IMR-90 (cell line): ENCODE measurements around the gene GMPR. TPM values are rescaled to one million over a fixed set of nuclear protein-coding genes. Genes with fewer than 3 reads are reported as not detected.

Source experiments
- ATAC-seq: fragments of 200-7000 bp; cut with Tn5 transposase; 2 replicates; pipeline ENCODE4 v1.9.1; 2020; ENCODE audit warnings: low read depth, mild to moderate bottlenecking, moderate library complexity
- BruUV-seq: library from RNA; stranded (reverse); fragments of 400-500 nt; replicated peaks from 2 replicates; lab custom pipeline; 2021; lab: Mats Ljungman, UMichigan
- CTCF ChIA-PET: fragments of 300-600 bp; formaldehyde crosslinking; extraction: SDS; loops from one replicate; lab custom pipeline; 2021; ENCODE audit warnings: antibody characterized with exemption; lab: Yijun Ruan, JAX
- POLR2A ChIA-PET: fragments of 300-600 bp; sonication (Branson Sonifier 250); formaldehyde crosslinking; loops from one replicate; lab custom pipeline; 2022; ENCODE audit warnings: antibody characterized with exemption; ENCODE audit not compliant: unreplicated experiment; lab: Charles Lee
- DNase-seq: peaks from one replicate; pipeline ENCODE4 v3.0.0; 2013
- H2AFZ ChIP-seq: replicated peaks from 2 replicates; pipeline ENCODE3; 2013; ENCODE audit warnings: low read length, mild to moderate bottlenecking; ENCODE audit not compliant: poor library complexity
- H2AK5ac ChIP-seq: 2 replicates; pipeline ENCODE4 v1.6.1; 2013; ENCODE audit warnings: low read depth, low read length, inconsistent platforms
- H2AK9ac ChIP-seq: replicated peaks from 2 replicates; pipeline ENCODE3; 2013; ENCODE audit warnings: mild to moderate bottlenecking, low read depth, low read length, moderate library complexity; ENCODE audit not compliant: poor library complexity
- H2BK120ac ChIP-seq: 2 replicates; pipeline ENCODE4 v1.6.1; 2013; ENCODE audit warnings: low read depth, low read length, inconsistent platforms
- H2BK15ac ChIP-seq: 3 replicates; pipeline ENCODE4 v1.6.1; 2013; ENCODE audit warnings: low read depth, low read length, inconsistent platforms
- H2BK20ac ChIP-seq: 2 replicates; pipeline ENCODE4 v1.6.1; 2013; ENCODE audit warnings: low read depth, mild to moderate bottlenecking, inconsistent platforms, low read length, moderate library complexity
- H2BK5ac ChIP-seq: 2 replicates; pipeline ENCODE4 v1.6.1; 2013; ENCODE audit warnings: mild to moderate bottlenecking, low read depth, low read length, inconsistent platforms; ENCODE audit not compliant: poor library complexity, severe bottlenecking
- H3K14ac ChIP-seq: replicated peaks from 2 replicates; pipeline ENCODE4 v1.6.1; 2013; ENCODE audit warnings: low read depth, low read length, inconsistent platforms
- H3K18ac ChIP-seq: 2 replicates; pipeline ENCODE4 v1.6.1; 2013; ENCODE audit warnings: low read depth, low read length, control low read depth
- H3K23ac ChIP-seq: 2 replicates; pipeline ENCODE4 v1.6.1; 2013; ENCODE audit warnings: low read depth, low read length, inconsistent platforms
- H3K27ac ChIP-seq: 2 replicates; pipeline ENCODE4 v1.5.1; 2013; ENCODE audit warnings: mild to moderate bottlenecking, control low read depth, low read length; ENCODE audit not compliant: insufficient read depth
- H3K27me3 ChIP-seq: 2 replicates; pipeline ENCODE4 v1.6.1; 2013; ENCODE audit warnings: low read length; ENCODE audit not compliant: control insufficient read depth, insufficient read depth
- H3K36me3 ChIP-seq: 2 replicates; pipeline ENCODE4 v1.6.1; 2013; ENCODE audit warnings: low read length, mixed read lengths; ENCODE audit not compliant: control insufficient read depth, insufficient read depth
- H3K4ac ChIP-seq: 2 replicates; pipeline ENCODE4 v1.6.1; 2013; ENCODE audit warnings: low read depth, low read length, inconsistent platforms
- H3K4me1 ChIP-seq: 2 replicates; pipeline ENCODE4 v1.6.1; 2013; ENCODE audit warnings: low read length, mixed read lengths; ENCODE audit not compliant: control insufficient read depth, insufficient read depth
- H3K4me2 ChIP-seq: 2 replicates; pipeline ENCODE4 v1.6.1; 2013; ENCODE audit warnings: low read depth, mild to moderate bottlenecking, control low read depth, low read length, moderate library complexity
- H3K4me3 ChIP-seq: 2 replicates; pipeline ENCODE4 v1.5.1; 2013; ENCODE audit warnings: low read depth, mild to moderate bottlenecking, control low read depth, low read length, moderate library complexity; ENCODE audit not compliant: insufficient read depth
- H3K56ac ChIP-seq: 2 replicates; pipeline ENCODE4 v1.6.1; 2013; ENCODE audit warnings: low read length, inconsistent platforms; ENCODE audit not compliant: insufficient read depth; ENCODE audit errors: extremely low read depth
- H3K79me1 ChIP-seq, 2 experiments: 2 replicates each; pipeline ENCODE4 v1.6.1; 2013; ENCODE audit warnings: low read length in 2 of 2, inconsistent platforms in 1 of 2, low read depth in 1 of 2
- H3K9ac ChIP-seq: 2 replicates; pipeline ENCODE4 v1.6.1; 2013; ENCODE audit warnings: low read depth, low read length, control low read depth
- H3K9me1 ChIP-seq: 2 replicates; pipeline ENCODE4 v1.6.1; 2013; ENCODE audit warnings: low read length, inconsistent platforms; ENCODE audit not compliant: insufficient read depth
- H3K9me3 ChIP-seq: 2 replicates; pipeline ENCODE4 v1.6.1; 2013; ENCODE audit warnings: low read length; ENCODE audit not compliant: control insufficient read depth, insufficient read depth
- H4K20me1 ChIP-seq: 2 replicates; pipeline ENCODE4 v1.6.1; 2013; ENCODE audit warnings: low read length, inconsistent platforms; ENCODE audit not compliant: insufficient read depth
- H4K5ac ChIP-seq: 2 replicates; pipeline ENCODE4 v1.6.1; 2013; ENCODE audit warnings: mild to moderate bottlenecking, low read depth, low read length, control low read depth
- H4K8ac ChIP-seq, 2 experiments: 2 replicates each; pipeline ENCODE4 v1.6.1; 2013; ENCODE audit warnings: low read depth in 2 of 2, low read length in 2 of 2, control low read depth in 1 of 2, inconsistent platforms in 1 of 2
- H4K91ac ChIP-seq: 2 replicates; pipeline ENCODE4 v1.6.1; 2013; ENCODE audit warnings: low read depth, low read length, inconsistent platforms; ENCODE audit not compliant: insufficient read depth
- BHLHE40 ChIP-seq: fragments of 150-350 bp; IDR thresholded peaks from 2 replicates; pipeline ENCODE4 v1.6.1; 2016; ENCODE audit warnings: mild to moderate bottlenecking, low read depth, low read length
- CEBPB ChIP-seq: IDR thresholded peaks from 2 replicates; pipeline ENCODE4 v1.6.1; 2012; ENCODE audit warnings: low read depth, low read length, improper control_type of control experiment
- CHD1 ChIP-seq: IDR thresholded peaks from 2 replicates; pipeline ENCODE4 v1.6.1; 2012; ENCODE audit warnings: low read depth, low read length, improper control_type of control experiment
- FOS ChIP-seq: fragments of 150-350 bp; IDR thresholded peaks from 2 replicates; pipeline ENCODE4 v1.6.1; 2016; ENCODE audit warnings: low read depth, low read length
- MAFK ChIP-seq: IDR thresholded peaks from 2 replicates; pipeline ENCODE4 v1.6.1; 2012; ENCODE audit warnings: low read depth, low read length, improper control_type of control experiment
- MAZ ChIP-seq: IDR thresholded peaks from 2 replicates; pipeline ENCODE4 v1.6.1; 2012; ENCODE audit warnings: low read depth, mild to moderate bottlenecking, low read length, improper control_type of control experiment, moderate library complexity, borderline replicate concordance
- MXI1 ChIP-seq: IDR thresholded peaks from 2 replicates; pipeline ENCODE4 v1.6.1; 2012; ENCODE audit warnings: low read depth, mild to moderate bottlenecking, low read length, moderate library complexity, borderline replicate concordance
- NFE2L2 ChIP-seq: fragments of 150-350 bp; IDR thresholded peaks from 2 replicates; pipeline ENCODE4 v1.6.1; 2016; ENCODE audit warnings: low read depth, mild to moderate bottlenecking, low read length
- POLR2A ChIP-seq: IDR thresholded peaks from 2 replicates; pipeline ENCODE4 v1.6.1; 2012; ENCODE audit warnings: mild to moderate bottlenecking, low read depth, low read length
- RAD21 ChIP-seq: IDR thresholded peaks from 2 replicates; pipeline ENCODE4 v1.6.1; 2012; ENCODE audit warnings: low read length, improper control_type of control experiment
- RCOR1 ChIP-seq: IDR thresholded peaks from 2 replicates; pipeline ENCODE4 v1.6.1; 2012; ENCODE audit warnings: mild to moderate bottlenecking, low read length, improper control_type of control experiment; ENCODE audit not compliant: insufficient replicate concordance
- RFX5 ChIP-seq: IDR thresholded peaks from 2 replicates; pipeline ENCODE4 v1.8.0; 2012; ENCODE audit warnings: low read depth, mild to moderate bottlenecking, low read length, moderate library complexity
- SMC3 ChIP-seq: fragments of 150-350 bp; IDR thresholded peaks from 2 replicates; pipeline ENCODE4 v1.6.1; 2016; ENCODE audit warnings: low read depth, mild to moderate bottlenecking, antibody characterized with exemption, low read length, moderate library complexity
- WGBS, 2 experiments: methylation state at CpG; one replicate each; pipeline versions ENCODE4 v1.1.5 to v1.1.7; 2013; ENCODE audit warnings: missing lambda C conversion rate in 2 of 2; ENCODE audit not compliant: insufficient read length in 1 of 2; ENCODE audit errors: extremely low coverage in 2 of 2; 5-methylcytosine and 5-hydroxymethylcytosine counted together
- dilution Hi-C: fragments of 300-500 bp; cut with HindIII; formaldehyde crosslinking; loops from one replicate; pipeline ENCODE4 v1.14.3; 2018; ENCODE audit warnings: low sequenced_read_pairs; ENCODE audit not compliant: unreplicated experiment
- in situ Hi-C: fragments of 300-500 bp; cut with MboI; formaldehyde crosslinking; loops from 3 replicates; pipeline ENCODE4 v1.14.3; 2019; ENCODE audit warnings: low sequenced_read_pairs, inconsistent platforms, mixed read lengths
- intact Hi-C: fragments of 100-400 bp; cut with micrococcal nuclease; formaldehyde crosslinking; loops from 2 replicates; pipeline ENCODE4 v1.10.0; 2022
- polyA plus RNA-seq, 3 experiments: library from polyadenylated mRNA; depleted of rRNA; stranded (reverse); fragments of >200 nt; gene quantifications; 2 replicates each; pipeline ENCODE4 v1.2.3, GENCODE V29; 2012; ENCODE audit warnings: low replicate concordance in 1 of 3
- total RNA-seq: library from RNA; depleted of rRNA; stranded (reverse); fragments of >200 nt; gene quantifications from 2 replicates; pipeline ENCODE4 v1.2.3, GENCODE V29; 2012
- TF ChIP-seq, protein P1 (sequence below): fragments of 150-350 bp; IDR thresholded peaks from 2 replicates; pipeline ENCODE4 v1.6.1; 2017; ENCODE audit warnings: mild to moderate bottlenecking, antibody characterized with exemption, low read length, low read depth
- TF ChIP-seq, protein P2 (sequence below): fragments of 150-350 bp; IDR thresholded peaks from 2 replicates; pipeline ENCODE4 v1.6.1; 2016; ENCODE audit warnings: low read depth, mild to moderate bottlenecking, low read length, moderate library complexity, borderline replicate concordance
- TF ChIP-seq, protein P3 (sequence below): conservative IDR thresholded peaks from 2 replicates; pipeline ENCODE4 v1.5.1; 2012; ENCODE audit warnings: mild to moderate bottlenecking, low read depth, low read length, improper control_type of control experiment

The GMPR gene
- total and polyA plus RNA-seq, 2 of the 4 experiments (the other 2 are of a cell fraction): 6.3 to 8.6 TPM

DNA sequence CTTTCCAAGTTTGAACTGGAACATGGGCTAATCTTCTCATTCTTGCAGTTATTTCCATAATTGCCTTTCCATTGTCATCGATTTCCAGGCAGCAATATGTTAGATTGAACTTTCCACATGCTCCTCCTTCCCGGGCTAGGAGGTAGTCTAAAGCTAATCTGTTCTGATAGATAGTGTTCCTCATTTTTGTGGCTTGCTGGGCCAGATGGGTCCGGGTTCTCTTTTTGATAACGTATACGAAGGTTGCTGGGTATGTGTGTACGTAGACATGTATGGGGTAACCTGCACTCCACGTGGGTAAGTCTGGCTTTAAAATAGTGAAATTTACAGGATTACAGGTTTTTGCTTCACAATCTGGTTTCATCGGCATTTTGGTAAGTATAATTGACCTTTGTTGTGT, 14.0 kb upstream of the GMPR start:
- dilution Hi-C loops (no loop called here), in situ Hi-C loops (no loop called here), intact Hi-C loops (no loop called here)
- no peak for DNase-seq
- Histone ChIP-seq H3K27ac (no peak overlapping the region), H3K36me3 (no peaks in the 10 kb centered on the region), H4K8ac (no peak overlapping the region), H3K56ac (no peak overlapping the region), H3K23ac (no peak overlapping the region), H2BK20ac (no peak overlapping the region), H3K9me1 (no peaks in the 10 kb centered on the region), H2BK15ac (no peak overlapping the region), H4K20me1 (no peaks in the 10 kb centered on the region), H3K9ac (no peak overlapping the region), H3K79me1 (no peaks in the 10 kb centered on the region), H2AFZ (no peak overlapping the region), H3K4me1 (no peaks in the 10 kb centered on the region), H3K9me3 (no peaks in the 10 kb centered on the region), H2AK9ac (no peak overlapping the region), H3K18ac (no peak overlapping the region), H2AK5ac (no peak overlapping the region), H2BK120ac (no peak overlapping the region), H3K4ac (no peak overlapping the region), H4K5ac (no peak overlapping the region), H2BK5ac (no peak overlapping the region), H3K4me2 (no peak overlapping the region), H3K4me3 (no peak overlapping the region), H3K27me3 (peaks cover 5% of the 10 kb centered on the region), H4K91ac (no peak overlapping the region), H3K14ac (no peak overlapping the region)
- TF ChIP-seq, protein P1, sequence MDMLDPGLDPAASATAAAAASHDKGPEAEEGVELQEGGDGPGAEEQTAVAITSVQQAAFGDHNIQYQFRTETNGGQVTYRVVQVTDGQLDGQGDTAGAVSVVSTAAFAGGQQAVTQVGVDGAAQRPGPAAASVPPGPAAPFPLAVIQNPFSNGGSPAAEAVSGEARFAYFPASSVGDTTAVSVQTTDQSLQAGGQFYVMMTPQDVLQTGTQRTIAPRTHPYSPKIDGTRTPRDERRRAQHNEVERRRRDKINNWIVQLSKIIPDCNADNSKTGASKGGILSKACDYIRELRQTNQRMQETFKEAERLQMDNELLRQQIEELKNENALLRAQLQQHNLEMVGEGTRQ: no peak
- no peak for TF ChIP-seq MAFK
- TF ChIP-seq MAZ: no peak
- no peak for TF ChIP-seq FOS
- no peak for TF ChIP-seq CHD1
- TF ChIP-seq, protein P2, sequence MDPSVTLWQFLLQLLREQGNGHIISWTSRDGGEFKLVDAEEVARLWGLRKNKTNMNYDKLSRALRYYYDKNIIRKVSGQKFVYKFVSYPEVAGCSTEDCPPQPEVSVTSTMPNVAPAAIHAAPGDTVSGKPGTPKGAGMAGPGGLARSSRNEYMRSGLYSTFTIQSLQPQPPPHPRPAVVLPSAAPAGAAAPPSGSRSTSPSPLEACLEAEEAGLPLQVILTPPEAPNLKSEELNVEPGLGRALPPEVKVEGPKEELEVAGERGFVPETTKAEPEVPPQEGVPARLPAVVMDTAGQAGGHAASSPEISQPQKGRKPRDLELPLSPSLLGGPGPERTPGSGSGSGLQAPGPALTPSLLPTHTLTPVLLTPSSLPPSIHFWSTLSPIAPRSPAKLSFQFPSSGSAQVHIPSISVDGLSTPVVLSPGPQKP: no peak
- TF ChIP-seq NFE2L2: no peak
- TF ChIP-seq MXI1: no peak
- TF ChIP-seq RAD21: no peak
- no peak for TF ChIP-seq CEBPB
- no peak for TF ChIP-seq SMC3
- TF ChIP-seq RFX5: no peak
- TF ChIP-seq, protein P3, sequence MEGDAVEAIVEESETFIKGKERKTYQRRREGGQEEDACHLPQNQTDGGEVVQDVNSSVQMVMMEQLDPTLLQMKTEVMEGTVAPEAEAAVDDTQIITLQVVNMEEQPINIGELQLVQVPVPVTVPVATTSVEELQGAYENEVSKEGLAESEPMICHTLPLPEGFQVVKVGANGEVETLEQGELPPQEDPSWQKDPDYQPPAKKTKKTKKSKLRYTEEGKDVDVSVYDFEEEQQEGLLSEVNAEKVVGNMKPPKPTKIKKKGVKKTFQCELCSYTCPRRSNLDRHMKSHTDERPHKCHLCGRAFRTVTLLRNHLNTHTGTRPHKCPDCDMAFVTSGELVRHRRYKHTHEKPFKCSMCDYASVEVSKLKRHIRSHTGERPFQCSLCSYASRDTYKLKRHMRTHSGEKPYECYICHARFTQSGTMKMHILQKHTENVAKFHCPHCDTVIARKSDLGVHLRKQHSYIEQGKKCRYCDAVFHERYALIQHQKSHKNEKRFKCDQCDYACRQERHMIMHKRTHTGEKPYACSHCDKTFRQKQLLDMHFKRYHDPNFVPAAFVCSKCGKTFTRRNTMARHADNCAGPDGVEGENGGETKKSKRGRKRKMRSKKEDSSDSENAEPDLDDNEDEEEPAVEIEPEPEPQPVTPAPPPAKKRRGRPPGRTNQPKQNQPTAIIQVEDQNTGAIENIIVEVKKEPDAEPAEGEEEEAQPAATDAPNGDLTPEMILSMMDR: no peak
- no peak for TF ChIP-seq RCOR1
- no peak for TF ChIP-seq POLR2A
- no peak for TF ChIP-seq BHLHE40
- no peak for ATAC-seq
- POLR2A ChIA-PET: no interaction called here
- CTCF ChIA-PET: no interaction called here
- no TSS peak for BruUV-seq
- whole genome bisulfite sequencing, 2 experiments: 100% methylated on average over 1 of the region's 8 CpGs; no CpG with 5 or more reads in 1 of the 2 experiments
